Neural cell (in vitro differentiated cells): Measurements from ENCODE around the gene IFIT5. TPM values are rescaled to one million over a fixed set of nuclear protein-coding genes. Genes with fewer than 3 reads are reported as not detected.
"Not testable (repeated sequence)": the region's sequence is repeated elsewhere in the genome, so short reads cannot be mapped to it uniquely, and the experiment has no call there.

Experiments used
- H2AFZ ChIP-seq: fragments of 200-600, 300-800 bp; sonication (generic), shearing (Covaris generic); 2 replicates; pipeline ENCODE4 v1.6.0; 2014; ENCODE audit warnings: low read depth, mild to moderate bottlenecking, antibody characterized with exemption, low read length, moderate library complexity
- H3F3A ChIP-seq: fragments of 200-600 bp; shearing (Covaris generic); 2 replicates; pipeline ENCODE4 v1.6.1; 2016; ENCODE audit warnings: mild to moderate bottlenecking, moderate library complexity, mixed read lengths, antibody characterized with exemption, low read length; ENCODE audit not compliant: insufficient read depth, poor library complexity, severe bottlenecking
- H3K27ac ChIP-seq: fragments of 200-600, 300-800 bp; sonication (generic), shearing (Covaris generic); 2 replicates; pipeline ENCODE4 v1.5.1; 2014; ENCODE audit warnings: mild to moderate bottlenecking, low read length, moderate library complexity
- H3K27me3 ChIP-seq: fragments of 300-800, 200-600 bp; sonication (generic), shearing (Covaris generic); 2 replicates; pipeline ENCODE4 v1.6.0; 2014; ENCODE audit warnings: mild to moderate bottlenecking, low read depth, low read length, moderate library complexity; ENCODE audit not compliant: insufficient read depth
- H3K36me3 ChIP-seq: fragments of 300-800, 200-600 bp; sonication (generic), shearing (Covaris generic); 2 replicates; pipeline ENCODE4 v1.5.1; 2014; ENCODE audit warnings: mild to moderate bottlenecking, antibody characterized with exemption, low read length, moderate library complexity; ENCODE audit not compliant: insufficient read depth
- H3K4me2 ChIP-seq: fragments of 300-800, 200-600 bp; sonication (generic), shearing (Covaris generic); 2 replicates; pipeline ENCODE4 v1.6.0; 2014; ENCODE audit warnings: mild to moderate bottlenecking, low read length
- H3K4me3 ChIP-seq: fragments of 300-800, 200-600 bp; sonication (generic), shearing (Covaris generic); 2 replicates; pipeline ENCODE4 v1.5.1; 2014; ENCODE audit warnings: mild to moderate bottlenecking, low read length, moderate library complexity
- H3K79me2 ChIP-seq: fragments of 200-600 bp; shearing (Covaris generic); replicated peaks from 2 replicates; pipeline ENCODE4 v1.6.0; 2014; ENCODE audit warnings: mild to moderate bottlenecking, low read length, moderate library complexity; ENCODE audit not compliant: insufficient read depth
- H3K9ac ChIP-seq: fragments of 300-800, 200-600 bp; sonication (generic), shearing (Covaris generic); 2 replicates; pipeline ENCODE4 v1.6.1; 2016; ENCODE audit warnings: mild to moderate bottlenecking, low read length, mixed read lengths
- H3K9me2 ChIP-seq: fragments of 200-600 bp; shearing (Covaris generic); 2 replicates; pipeline ENCODE4 v1.6.1; 2016; ENCODE audit warnings: mild to moderate bottlenecking, low read length, mixed read lengths; ENCODE audit not compliant: insufficient read depth
- H3K9me3 ChIP-seq: fragments of 200-600, 300-800 bp; sonication (generic), shearing (Covaris generic); 2 replicates; pipeline ENCODE4 v1.6.1; 2016; ENCODE audit warnings: mild to moderate bottlenecking, mixed run types, low read length, moderate library complexity, mixed read lengths
- H4K20me1 ChIP-seq: fragments of 200-600 bp; shearing (Covaris generic); 2 replicates; pipeline ENCODE4 v1.6.1; 2016; ENCODE audit warnings: mild to moderate bottlenecking, mixed run types; ENCODE audit not compliant: insufficient read depth
- EZH2 ChIP-seq: fragments of 200-600, 300-800 bp; shearing (Covaris generic), sonication (generic); IDR thresholded peaks from 2 replicates; pipeline ENCODE4 v1.6.1; 2014; ENCODE audit warnings: antibody characterized with exemption, low read length, borderline replicate concordance, mild to moderate bottlenecking; ENCODE audit not compliant: insufficient read depth, poor library complexity, severe bottlenecking
- POLR2AphosphoS5 ChIP-seq: IDR thresholded peaks from 2 replicates; pipeline ENCODE4 v1.6.1; 2012
- RAD21 ChIP-seq: fragments of 450-650 bp; conservative IDR thresholded peaks from 2 replicates; pipeline ENCODE4 v1.6.1; 2014; ENCODE audit warnings: antibody characterized with exemption, mild to moderate bottlenecking, moderate library complexity
- SMC3 ChIP-seq: fragments of 450-650 bp; conservative IDR thresholded peaks from 2 replicates; pipeline ENCODE4 v1.6.1; 2014; ENCODE audit warnings: antibody characterized with exemption, mild to moderate bottlenecking, moderate library complexity; ENCODE audit not compliant: poor library complexity
- TAF1 ChIP-seq: IDR thresholded peaks from 2 replicates; pipeline ENCODE4 v1.6.1; 2012; ENCODE audit warnings: low read depth
- polyA plus RNA-seq: library from polyadenylated mRNA; depleted of rRNA; stranded (reverse); fragments of >200 nt; gene quantifications from 2 replicates; pipeline ENCODE4 v1.2.3, GENCODE V29; 2014
- TF ChIP-seq, protein P1 (sequence below): IDR thresholded peaks from 2 replicates; pipeline ENCODE4 v1.6.1; 2012; ENCODE audit warnings: borderline replicate concordance
- TF ChIP-seq, protein P2 (sequence below): fragments of 450-650 bp; IDR thresholded peaks from 2 replicates; pipeline ENCODE4 v1.5.1; 2014; ENCODE audit warnings: antibody characterized with exemption, mild to moderate bottlenecking, moderate library complexity; ENCODE audit not compliant: poor library complexity, severe bottlenecking

IFIT5 gene
- polyA plus RNA-seq, 1 donor from 2014 or later, result 16.3 TPM

DNA sequence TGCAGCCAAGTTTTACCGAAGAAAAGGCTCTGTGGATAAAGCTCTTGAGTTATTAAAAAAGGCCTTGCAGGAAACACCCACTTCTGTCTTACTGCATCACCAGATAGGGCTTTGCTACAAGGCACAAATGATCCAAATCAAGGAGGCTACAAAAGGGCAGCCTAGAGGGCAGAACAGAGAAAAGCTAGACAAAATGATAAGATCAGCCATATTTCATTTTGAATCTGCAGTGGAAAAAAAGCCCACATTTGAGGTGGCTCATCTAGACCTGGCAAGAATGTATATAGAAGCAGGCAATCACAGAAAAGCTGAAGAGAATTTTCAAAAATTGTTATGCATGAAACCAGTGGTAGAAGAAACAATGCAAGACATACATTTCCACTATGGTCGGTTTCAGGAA lies 11.3 kb upstream of the IFIT5 start:
- Histone ChIP-seq H2AFZ (no peak overlapping the region), H3K27me3 (no peaks in the 10 kb centered on the region), H3K9me3 (no peaks in the 10 kb centered on the region), H3K27ac (no peak overlapping the region), H3K9me2 (no peaks in the 10 kb centered on the region), H3K4me3 (no peak overlapping the region), H3F3A (no peaks in the 10 kb centered on the region), H3K9ac (no peak overlapping the region), H3K79me2 (no peaks in the 10 kb centered on the region), H3K4me2 (no peak overlapping the region), H3K36me3 (no peaks in the 10 kb centered on the region), H4K20me1 (no peaks in the 10 kb centered on the region)
- TF ChIP-seq TAF1, result no peak
- TF ChIP-seq RAD21, result no peak
- TF ChIP-seq EZH2, result no peak
- no peak for TF ChIP-seq POLR2AphosphoS5

DNA sequence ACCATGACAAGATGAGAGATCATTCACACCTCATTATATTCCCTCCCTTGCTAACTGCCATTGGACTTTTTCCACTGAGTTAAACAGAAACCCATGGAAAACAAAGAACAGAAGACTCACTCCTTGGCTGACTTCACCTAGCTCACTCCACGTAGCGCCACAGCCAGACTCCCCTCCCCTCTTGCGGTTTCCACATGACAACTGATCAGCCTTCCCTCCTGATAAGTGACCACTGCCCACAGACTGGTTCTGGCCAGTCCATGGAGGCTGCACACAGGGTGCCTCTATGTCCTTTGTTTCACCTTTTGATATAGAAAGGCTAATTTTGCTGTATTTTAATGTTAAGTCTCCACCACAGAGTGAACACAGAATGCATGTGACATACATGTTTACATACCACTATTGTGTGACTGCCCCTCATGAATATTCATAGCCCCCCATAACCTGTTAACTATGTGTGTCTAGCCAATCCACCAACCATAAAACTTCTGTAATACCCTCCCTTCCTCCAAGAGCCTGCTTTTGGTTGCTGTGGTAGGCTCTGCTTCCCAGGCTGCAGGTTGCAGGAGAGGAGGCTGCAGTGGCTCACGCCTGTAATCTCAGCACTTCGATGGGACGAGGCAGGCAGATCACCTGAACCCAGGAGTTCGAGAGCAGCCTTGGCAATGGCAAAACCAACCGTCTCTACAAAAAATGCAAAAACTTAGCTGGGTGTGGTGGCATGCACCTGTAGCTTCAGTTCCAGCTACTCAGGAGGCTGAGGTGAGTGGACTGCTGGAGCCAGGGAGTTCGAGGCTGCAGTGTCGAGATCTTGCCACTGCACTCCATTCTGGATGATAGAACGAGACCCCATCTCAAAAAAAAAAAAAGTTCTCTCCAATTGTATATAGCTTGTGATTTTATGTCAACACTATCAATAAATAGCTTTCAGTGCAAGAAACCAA lies 10.0 kb upstream of the IFIT5 start:
- Histone ChIP-seq H3K4me2 (no peak overlapping the region), H3K79me2 (no peaks in the 10 kb centered on the region), H4K20me1 (no peaks in the 10 kb centered on the region), H3F3A (no peaks in the 10 kb centered on the region), H3K27me3 (no peaks in the 10 kb centered on the region), H2AFZ (no peak overlapping the region), H3K4me3 (no peak overlapping the region), H3K9me2 (no peaks in the 10 kb centered on the region), H3K9me3 (no peaks in the 10 kb centered on the region), H3K9ac (no peak overlapping the region), H3K27ac (no peak overlapping the region), H3K36me3 (no peaks in the 10 kb centered on the region)
- TF ChIP-seq RAD21 (no peak), EZH2 (no peak), SMC3 (no peak), POLR2AphosphoS5 (no peak)
- TF ChIP-seq, protein P1, sequence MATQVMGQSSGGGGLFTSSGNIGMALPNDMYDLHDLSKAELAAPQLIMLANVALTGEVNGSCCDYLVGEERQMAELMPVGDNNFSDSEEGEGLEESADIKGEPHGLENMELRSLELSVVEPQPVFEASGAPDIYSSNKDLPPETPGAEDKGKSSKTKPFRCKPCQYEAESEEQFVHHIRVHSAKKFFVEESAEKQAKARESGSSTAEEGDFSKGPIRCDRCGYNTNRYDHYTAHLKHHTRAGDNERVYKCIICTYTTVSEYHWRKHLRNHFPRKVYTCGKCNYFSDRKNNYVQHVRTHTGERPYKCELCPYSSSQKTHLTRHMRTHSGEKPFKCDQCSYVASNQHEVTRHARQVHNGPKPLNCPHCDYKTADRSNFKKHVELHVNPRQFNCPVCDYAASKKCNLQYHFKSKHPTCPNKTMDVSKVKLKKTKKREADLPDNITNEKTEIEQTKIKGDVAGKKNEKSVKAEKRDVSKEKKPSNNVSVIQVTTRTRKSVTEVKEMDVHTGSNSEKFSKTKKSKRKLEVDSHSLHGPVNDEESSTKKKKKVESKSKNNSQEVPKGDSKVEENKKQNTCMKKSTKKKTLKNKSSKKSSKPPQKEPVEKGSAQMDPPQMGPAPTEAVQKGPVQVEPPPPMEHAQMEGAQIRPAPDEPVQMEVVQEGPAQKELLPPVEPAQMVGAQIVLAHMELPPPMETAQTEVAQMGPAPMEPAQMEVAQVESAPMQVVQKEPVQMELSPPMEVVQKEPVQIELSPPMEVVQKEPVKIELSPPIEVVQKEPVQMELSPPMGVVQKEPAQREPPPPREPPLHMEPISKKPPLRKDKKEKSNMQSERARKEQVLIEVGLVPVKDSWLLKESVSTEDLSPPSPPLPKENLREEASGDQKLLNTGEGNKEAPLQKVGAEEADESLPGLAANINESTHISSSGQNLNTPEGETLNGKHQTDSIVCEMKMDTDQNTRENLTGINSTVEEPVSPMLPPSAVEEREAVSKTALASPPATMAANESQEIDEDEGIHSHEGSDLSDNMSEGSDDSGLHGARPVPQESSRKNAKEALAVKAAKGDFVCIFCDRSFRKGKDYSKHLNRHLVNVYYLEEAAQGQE, result no peak
- TF ChIP-seq, protein P2, sequence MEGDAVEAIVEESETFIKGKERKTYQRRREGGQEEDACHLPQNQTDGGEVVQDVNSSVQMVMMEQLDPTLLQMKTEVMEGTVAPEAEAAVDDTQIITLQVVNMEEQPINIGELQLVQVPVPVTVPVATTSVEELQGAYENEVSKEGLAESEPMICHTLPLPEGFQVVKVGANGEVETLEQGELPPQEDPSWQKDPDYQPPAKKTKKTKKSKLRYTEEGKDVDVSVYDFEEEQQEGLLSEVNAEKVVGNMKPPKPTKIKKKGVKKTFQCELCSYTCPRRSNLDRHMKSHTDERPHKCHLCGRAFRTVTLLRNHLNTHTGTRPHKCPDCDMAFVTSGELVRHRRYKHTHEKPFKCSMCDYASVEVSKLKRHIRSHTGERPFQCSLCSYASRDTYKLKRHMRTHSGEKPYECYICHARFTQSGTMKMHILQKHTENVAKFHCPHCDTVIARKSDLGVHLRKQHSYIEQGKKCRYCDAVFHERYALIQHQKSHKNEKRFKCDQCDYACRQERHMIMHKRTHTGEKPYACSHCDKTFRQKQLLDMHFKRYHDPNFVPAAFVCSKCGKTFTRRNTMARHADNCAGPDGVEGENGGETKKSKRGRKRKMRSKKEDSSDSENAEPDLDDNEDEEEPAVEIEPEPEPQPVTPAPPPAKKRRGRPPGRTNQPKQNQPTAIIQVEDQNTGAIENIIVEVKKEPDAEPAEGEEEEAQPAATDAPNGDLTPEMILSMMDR, result no peak

DNA sequence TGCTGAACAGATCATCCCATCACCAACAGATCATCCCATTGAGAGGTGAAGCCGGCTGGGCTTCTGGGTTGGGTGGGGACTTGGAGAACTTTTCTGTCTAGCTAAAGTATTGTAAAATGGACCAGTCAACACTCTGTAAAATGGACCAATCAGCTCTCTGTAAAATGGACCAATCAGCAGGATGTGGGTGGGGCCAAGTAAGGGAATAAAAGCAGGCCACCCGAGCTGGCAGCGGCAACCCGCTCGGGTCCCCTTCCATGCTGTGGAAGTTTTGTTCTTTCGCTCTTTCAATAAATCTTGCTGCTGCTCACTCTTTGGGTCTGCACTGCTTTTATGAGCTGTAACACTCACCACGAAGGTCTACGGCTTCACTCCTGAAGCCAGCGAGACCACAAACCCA lies 8.2 kb upstream of the IFIT5 start:
- not testable (repeated sequence) for H3K27me3 ChIP-seq, H3K36me3 ChIP-seq, H3K9ac ChIP-seq, H3K27ac ChIP-seq, H3F3A ChIP-seq, H4K20me1 ChIP-seq, H3K4me2 ChIP-seq, H3K9me3 ChIP-seq, H3K79me2 ChIP-seq, H3K9me2 ChIP-seq, H3K4me3 ChIP-seq, H2AFZ ChIP-seq

DNA sequence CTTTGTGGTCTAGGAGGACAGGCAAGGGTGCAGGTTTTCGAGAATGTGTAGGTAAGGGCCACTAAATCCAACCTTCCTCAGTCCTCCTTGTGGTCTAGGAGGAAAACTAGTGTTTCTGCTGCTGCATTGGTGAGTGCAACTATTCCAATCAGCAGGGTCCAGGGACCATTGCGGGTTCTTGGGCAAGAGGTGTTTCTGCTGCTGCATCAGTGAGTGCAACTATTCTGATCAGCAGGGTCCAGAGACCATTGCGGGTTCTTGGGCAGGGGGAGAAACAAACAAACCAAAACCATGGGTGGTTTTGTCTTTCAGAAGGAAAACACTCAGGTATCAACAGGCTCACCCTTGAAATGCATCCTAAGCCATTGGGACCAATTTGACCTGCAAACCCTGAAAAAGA lies 6.6 kb upstream of the IFIT5 start:
- H3F3A ChIP-seq, H4K20me1 ChIP-seq, H3K9me3 ChIP-seq: not testable (repeated sequence)

DNA sequence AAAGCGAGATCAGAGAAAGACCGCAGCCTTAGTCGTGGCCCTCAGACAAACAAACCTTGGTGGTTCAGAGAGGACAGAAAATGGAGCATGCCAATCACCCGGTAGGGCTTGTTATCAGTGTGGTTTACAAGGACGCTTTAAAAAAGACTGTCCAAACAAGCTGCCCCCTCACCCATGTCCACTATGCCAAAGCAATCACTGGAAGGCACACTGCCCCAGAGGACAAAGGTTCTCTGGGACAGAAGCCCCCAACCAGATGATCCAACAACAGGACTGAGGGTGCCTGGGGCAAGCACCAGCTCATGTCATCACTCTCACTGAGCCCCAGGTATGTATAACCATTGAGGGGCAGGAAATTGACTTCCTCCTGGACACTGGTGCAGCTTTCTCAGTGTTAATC lies 5.1 kb upstream of the IFIT5 start:
- not testable (repeated sequence) for H3K27ac ChIP-seq, H3K79me2 ChIP-seq, H2AFZ ChIP-seq, H3K27me3 ChIP-seq, H3F3A ChIP-seq, H3K4me3 ChIP-seq, H3K36me3 ChIP-seq, H3K9ac ChIP-seq, H3K4me2 ChIP-seq, H3K9me3 ChIP-seq, H4K20me1 ChIP-seq, H3K9me2 ChIP-seq

More for the DNA sequence above, 6.6 kb upstream of the IFIT5 start:
- not testable (repeated sequence) for H3K4me2 ChIP-seq, H3K36me3 ChIP-seq, H3K4me3 ChIP-seq, H3K27me3 ChIP-seq, H3K9ac ChIP-seq, H2AFZ ChIP-seq, H3K79me2 ChIP-seq, H3K9me2 ChIP-seq, H3K27ac ChIP-seq
